Endothelial cell of umbilical vein (primary cell): ENCODE results near the gene TMEM59L. TPM values are rescaled to one million over a fixed set of nuclear protein-coding genes. Genes with fewer than 3 reads are reported as not detected.

Experiments used
- BruUV-seq: library from RNA; stranded (reverse); fragments of 400-500 nt; replicated peaks from 2 replicates; lab custom pipeline; 2021; lab: Mats Ljungman, UMichigan
- CTCF ChIA-PET: fragments of 300-600, 350-600 bp; sonication (Branson Sonifier 250); formaldehyde crosslinking; loops from one replicate; lab custom pipeline; 2021; ENCODE audit warnings: antibody characterized with exemption, inconsistent platforms; lab: Charles Lee
- POLR2A ChIA-PET: fragments of 300-600, 350-600 bp; sonication (Branson Sonifier 250); formaldehyde crosslinking; loops from one replicate; lab custom pipeline; 2021; ENCODE audit warnings: antibody characterized with exemption, inconsistent platforms; lab: Charles Lee
- DNase-seq: peaks from one replicate; pipeline ENCODE4 v3.0.0-alpha.2; 2011; ENCODE audit warnings: low read depth, low spot score
- FAIRE-seq: peaks from 2 replicates; lab custom pipeline; 2011; peaks lifted over from hg19 to GRCh38; lab: Jason Lieb, UNC
- H2AFZ ChIP-seq: 2 replicates; pipeline ENCODE4 v1.6.0; 2012; ENCODE audit warnings: low read depth, low read length, control low read depth, inconsistent platforms
- H3K27ac ChIP-seq: 2 replicates; pipeline ENCODE4 v1.5.1; 2011; ENCODE audit warnings: low read depth, mild to moderate bottlenecking, control low read depth, low read length, moderate library complexity; ENCODE audit not compliant: insufficient read depth
- H3K27me3 ChIP-seq, 2 experiments: 2 replicates each; pipeline versions ENCODE4 v1.6.0 to v1.6.1; 2011; ENCODE audit warnings: low read length in 2 of 2, mixed read lengths in 1 of 2; ENCODE audit not compliant: control insufficient read depth in 2 of 2, insufficient read depth in 2 of 2
- H3K36me3 ChIP-seq, 2 experiments: 2 replicates in 1 of 2; 3 replicates in 1 of 2; pipeline ENCODE4 v1.5.1; 2011; ENCODE audit warnings: low read length in 2 of 2, mild to moderate bottlenecking in 1 of 2, moderate library complexity in 1 of 2; ENCODE audit not compliant: control insufficient read depth in 2 of 2, insufficient read depth in 2 of 2; ENCODE audit errors: extremely low read depth in 1 of 2
- H3K4me1 ChIP-seq: 3 replicates; pipeline ENCODE4 v1.5.1; 2011; ENCODE audit warnings: mild to moderate bottlenecking, low read length; ENCODE audit not compliant: control insufficient read depth, insufficient read depth; ENCODE audit errors: extremely low read depth
- H3K4me2 ChIP-seq: 2 replicates; pipeline ENCODE4 v1.6.1; 2011; ENCODE audit warnings: low read length, control low read depth, mixed read lengths; ENCODE audit not compliant: insufficient read depth
- H3K4me3 ChIP-seq, 3 experiments: fragments of 200-600 bp in 1 of 3; sonication (generic), shearing (Covaris generic) in 1 of 3; replicated peaks in 1 of 3; 2 replicates each; pipeline ENCODE4 v1.5.1; 2011 to 2016; ENCODE audit warnings: control low read depth in 3 of 3, low read length in 3 of 3, mild to moderate bottlenecking in 2 of 3, inconsistent platforms in 1 of 3, low read depth in 1 of 3, moderate library complexity in 1 of 3; ENCODE audit not compliant: insufficient read depth in 1 of 3
- H3K79me2 ChIP-seq: 2 replicates; pipeline ENCODE4 v1.6.0; 2012; ENCODE audit warnings: low read length, inconsistent platforms; ENCODE audit not compliant: control insufficient read depth, insufficient read depth
- H3K9ac ChIP-seq: replicated peaks from 2 replicates; pipeline ENCODE3; 2011; ENCODE audit warnings: low read length, control low read depth; ENCODE audit not compliant: insufficient read depth; ENCODE audit errors: extremely low read depth
- H3K9me1 ChIP-seq: replicated peaks from 3 replicates; pipeline ENCODE4 v1.6.0; 2011; ENCODE audit warnings: mild to moderate bottlenecking, low read length; ENCODE audit not compliant: control insufficient read depth, insufficient read depth; ENCODE audit errors: extremely low read depth
- H3K9me3 ChIP-seq: replicated peaks from 2 replicates; pipeline ENCODE4 v1.5.1; 2012; ENCODE audit warnings: low read length, inconsistent platforms; ENCODE audit not compliant: control insufficient read depth, insufficient read depth
- H4K20me1 ChIP-seq: replicated peaks from 2 replicates; pipeline ENCODE3; 2011; ENCODE audit warnings: mild to moderate bottlenecking, low read length; ENCODE audit not compliant: control insufficient read depth, insufficient read depth; ENCODE audit errors: extremely low read depth
- EZH2 ChIP-seq: IDR thresholded peaks from 2 replicates; pipeline ENCODE4 v1.6.1; 2012; ENCODE audit warnings: borderline replicate concordance, low read depth, mild to moderate bottlenecking, moderate library complexity, low read length, inconsistent platforms; ENCODE audit not compliant: severe bottlenecking
- FOS ChIP-seq: IDR thresholded peaks from 2 replicates; pipeline ENCODE4 v1.6.1; 2011; ENCODE audit warnings: mild to moderate bottlenecking, low read length, moderate library complexity, borderline replicate concordance; ENCODE audit not compliant: insufficient read depth
- GATA2 ChIP-seq: IDR thresholded peaks from 2 replicates; pipeline ENCODE4 v1.7.0; 2011; ENCODE audit warnings: low read depth, mild to moderate bottlenecking, moderate library complexity, mixed read lengths, low read length; ENCODE audit not compliant: insufficient read length, insufficient read depth
- JUN ChIP-seq: IDR thresholded peaks from 2 replicates; pipeline ENCODE4 v1.6.1; 2011; ENCODE audit warnings: borderline replicate concordance, low read depth; ENCODE audit not compliant: insufficient read length, insufficient read depth
- MYC ChIP-seq: IDR thresholded peaks from one replicate; pipeline ENCODE4 v1.6.1; 2011; ENCODE audit warnings: mild to moderate bottlenecking, low read depth, low read length
- POLR2A ChIP-seq: IDR thresholded peaks from 2 replicates; pipeline ENCODE4 v1.6.1; 2012; ENCODE audit warnings: low read depth, mild to moderate bottlenecking, control low read depth, low read length
- POLR2AphosphoS5 ChIP-seq: IDR thresholded peaks from 2 replicates; pipeline ENCODE4 v1.6.1; 2012; ENCODE audit warnings: low read depth, mild to moderate bottlenecking, control low read depth, low read length, moderate library complexity; ENCODE audit not compliant: insufficient read depth
- dilution Hi-C: fragments of 300-500 bp; cut with MboI; formaldehyde crosslinking; loops from one replicate; pipeline ENCODE4 v1.15.0; 2019; ENCODE audit warnings: low sequenced_read_pairs; ENCODE audit not compliant: extremely low pct_ligation_motif_present
- intact Hi-C: fragments of 100-400 bp; cut with micrococcal nuclease; formaldehyde crosslinking; loops from one replicate; pipeline ENCODE4 v1.10.0; 2022
- polyA plus RNA-seq, 4 experiments: library from polyadenylated mRNA; depleted of rRNA in 3 of 4; stranded (reverse) in 3 of 4; unstranded in 1 of 4; fragments of >200 nt; gene quantifications; 2 replicates each; pipeline versions ENCODE4 v1.2.1 to v1.2.3, GENCODE V29; 2011 to 2012; ENCODE audit warnings: missing spikeins in 1 of 4
- total RNA-seq: library from RNA; stranded (reverse); gene quantifications from 2 replicates; pipeline ENCODE4 v1.2.3, GENCODE V29; 2021
- TF ChIP-seq, protein P1 (sequence below): IDR thresholded peaks from 2 replicates; pipeline ENCODE4 v1.6.1; 2011; ENCODE audit not compliant: insufficient read depth, insufficient read length
- TF ChIP-seq, protein P2 (sequence below), 2 donors: IDR thresholded peaks; 1 replicate in 1 of 2; 2 replicates in 1 of 2; pipeline ENCODE4 v1.5.1; 2011; ENCODE audit warnings: low read length in 2 of 2, mild to moderate bottlenecking in 2 of 2, moderate library complexity in 2 of 2, control low read depth in 1 of 2, inconsistent platforms in 1 of 2, low read depth in 1 of 2; ENCODE audit not compliant: insufficient read depth in 1 of 2; ENCODE audit errors: extremely low read depth in 1 of 2

TMEM59L gene
- total and polyA plus RNA-seq, 2 donors (not counting 3 experiments of a cell fraction or from before 2014, with no cell fraction given): 0.43 to 0.97 TPM

DNA sequence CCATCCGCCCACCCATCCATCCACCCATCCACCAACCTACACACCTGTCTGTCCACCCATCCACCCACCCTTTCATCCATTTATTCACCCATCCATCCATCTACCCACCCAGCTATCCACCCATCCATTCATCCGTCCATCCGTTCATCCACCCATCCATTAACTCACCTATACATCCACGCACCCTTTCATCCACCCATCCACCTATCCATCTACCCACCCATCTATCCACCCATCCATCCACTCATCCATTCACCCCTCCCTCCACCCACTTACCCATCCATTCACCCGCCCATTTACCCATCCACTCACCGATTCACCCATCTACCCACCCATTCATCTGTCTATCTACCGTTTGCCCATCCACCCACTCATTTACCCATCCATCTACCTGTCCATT lies 41.8 kb downstream of the TMEM59L start:
- FAIRE-seq (no peak), DNase-seq (no peak)
- H3K36me3 ChIP-seq: no peaks in the 10 kb centered on the region
- H3K4me1 ChIP-seq: peaks cover 20% of the 10 kb centered on the region
- H3K9me1 ChIP-seq: no peaks in the 10 kb centered on the region
- dilution Hi-C loops (no loop called here), intact Hi-C loops (no loop called here)
- no peak overlapping the region for H3K4me3 ChIP-seq
- H3K79me2 ChIP-seq: no peaks in the 10 kb centered on the region
- H4K20me1 ChIP-seq: no peaks in the 10 kb centered on the region
- H3K9ac ChIP-seq: no peak overlapping the region
- ChIA-PET CTCF (no interaction called here), POLR2A (no interaction called here)
- no peak overlapping the region for H3K27ac ChIP-seq
- H3K4me2 ChIP-seq: no peak overlapping the region
- H3K9me3 ChIP-seq: no peaks in the 10 kb centered on the region
- H2AFZ ChIP-seq: no peak overlapping the region
- BruUV-seq: no TSS peak
- no peak for TF ChIP-seq POLR2AphosphoS5
- TF ChIP-seq, protein P1, sequence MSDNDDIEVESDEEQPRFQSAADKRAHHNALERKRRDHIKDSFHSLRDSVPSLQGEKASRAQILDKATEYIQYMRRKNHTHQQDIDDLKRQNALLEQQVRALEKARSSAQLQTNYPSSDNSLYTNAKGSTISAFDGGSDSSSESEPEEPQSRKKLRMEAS: no peak
- TF ChIP-seq, protein P2, sequence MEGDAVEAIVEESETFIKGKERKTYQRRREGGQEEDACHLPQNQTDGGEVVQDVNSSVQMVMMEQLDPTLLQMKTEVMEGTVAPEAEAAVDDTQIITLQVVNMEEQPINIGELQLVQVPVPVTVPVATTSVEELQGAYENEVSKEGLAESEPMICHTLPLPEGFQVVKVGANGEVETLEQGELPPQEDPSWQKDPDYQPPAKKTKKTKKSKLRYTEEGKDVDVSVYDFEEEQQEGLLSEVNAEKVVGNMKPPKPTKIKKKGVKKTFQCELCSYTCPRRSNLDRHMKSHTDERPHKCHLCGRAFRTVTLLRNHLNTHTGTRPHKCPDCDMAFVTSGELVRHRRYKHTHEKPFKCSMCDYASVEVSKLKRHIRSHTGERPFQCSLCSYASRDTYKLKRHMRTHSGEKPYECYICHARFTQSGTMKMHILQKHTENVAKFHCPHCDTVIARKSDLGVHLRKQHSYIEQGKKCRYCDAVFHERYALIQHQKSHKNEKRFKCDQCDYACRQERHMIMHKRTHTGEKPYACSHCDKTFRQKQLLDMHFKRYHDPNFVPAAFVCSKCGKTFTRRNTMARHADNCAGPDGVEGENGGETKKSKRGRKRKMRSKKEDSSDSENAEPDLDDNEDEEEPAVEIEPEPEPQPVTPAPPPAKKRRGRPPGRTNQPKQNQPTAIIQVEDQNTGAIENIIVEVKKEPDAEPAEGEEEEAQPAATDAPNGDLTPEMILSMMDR (IDR thresholded peaks at IDR 0.05; ENCODE audit: extremely low read depth in 1 of 2, insufficient read depth in 1 of 2, low read depth in 1 of 2, low read length in 2 of 2): no peak
- TF ChIP-seq JUN: no peak
- no peak for TF ChIP-seq MYC
- TF ChIP-seq FOS: no peak
- TF ChIP-seq GATA2: no peak
- TF ChIP-seq POLR2A: no peak
- TF ChIP-seq EZH2: no peak
- H3K27me3 ChIP-seq: no peaks in the 10 kb centered on the region
